A673 (cell line): ENCODE measurements around the gene GSE1. TPM values are rescaled to one million over a fixed set of nuclear protein-coding genes. Genes with fewer than 3 reads are reported as not detected.

Experiments used
- BruUV-seq: library from RNA; stranded (reverse); fragments of 400-500 nt; replicated peaks from 2 replicates; lab custom pipeline; 2021; lab: Mats Ljungman, UMichigan
- CTCF ChIA-PET: fragments of 300-600 bp; sonication (Branson Sonifier 250); formaldehyde crosslinking; loops from one replicate; lab custom pipeline; 2022; ENCODE audit warnings: antibody characterized with exemption; lab: Charles Lee
- POLR2A ChIA-PET: fragments of 300-600 bp; sonication (Branson Sonifier 250); formaldehyde crosslinking; loops from one replicate; lab custom pipeline; 2022; ENCODE audit warnings: antibody characterized with exemption; ENCODE audit not compliant: low non-redundant PET; lab: Charles Lee
- DNase-seq: peaks from one replicate; pipeline ENCODE4 v3.0.0-alpha.2; 2015; ENCODE audit warnings: low spot score
- H3K27ac ChIP-seq: fragments of 200-600 bp; sonication (generic); 2 replicates; pipeline ENCODE4 v1.5.1; 2016; ENCODE audit warnings: mixed run types, low read depth, mild to moderate bottlenecking, mixed read lengths, antibody characterized with exemption, low read length; ENCODE audit not compliant: poor library complexity, severe bottlenecking
- H3K27me3 ChIP-seq: fragments of 200-600 bp; sonication (generic); replicated peaks from 2 replicates; pipeline ENCODE4 v1.6.1; 2017; ENCODE audit warnings: mixed run types, low read depth, mild to moderate bottlenecking, mixed read lengths, antibody characterized with exemption, low read length; ENCODE audit not compliant: insufficient read depth, poor library complexity
- H3K36me3 ChIP-seq: fragments of 200-600 bp; sonication (generic); 2 replicates; pipeline ENCODE4 v1.6.1; 2016; ENCODE audit warnings: mixed run types, mild to moderate bottlenecking, mixed read lengths, antibody characterized with exemption, low read length; ENCODE audit not compliant: insufficient read depth, poor library complexity, severe bottlenecking
- H3K4me1 ChIP-seq: fragments of 200-600 bp; sonication (generic); 2 replicates; pipeline ENCODE4 v1.6.1; 2017; ENCODE audit warnings: mixed run types, mild to moderate bottlenecking, mixed read lengths, antibody characterized with exemption, low read length; ENCODE audit not compliant: insufficient read depth, poor library complexity, severe bottlenecking
- H3K4me3 ChIP-seq: fragments of 200-600 bp; sonication (generic); 2 replicates; pipeline ENCODE4 v1.5.1; 2016; ENCODE audit warnings: low read depth, mixed run types, mild to moderate bottlenecking, mixed read lengths, low read length; ENCODE audit not compliant: poor library complexity, severe bottlenecking
- H3K9me3 ChIP-seq: fragments of 200-600 bp; sonication (generic); 2 replicates; pipeline ENCODE4 v1.6.1; 2016; ENCODE audit warnings: mixed run types, low read depth, mild to moderate bottlenecking, mixed read lengths, antibody characterized with exemption, low read length; ENCODE audit not compliant: poor library complexity, severe bottlenecking
- EZH2 ChIP-seq: fragments of 200-600 bp; sonication (generic); IDR thresholded peaks from 2 replicates; pipeline ENCODE4 v1.6.1; 2017; ENCODE audit warnings: borderline replicate concordance, low read depth, mild to moderate bottlenecking, mixed read lengths, antibody characterized with exemption, low read length; ENCODE audit not compliant: poor library complexity, severe bottlenecking
- intact Hi-C: fragments of 100-400 bp; cut with micrococcal nuclease; formaldehyde crosslinking; loops from one replicate; pipeline ENCODE4 v1.10.0; 2022; ENCODE audit not compliant: unreplicated experiment
- total RNA-seq: library from RNA; stranded (reverse); gene quantifications from 2 replicates; pipeline ENCODE4 v1.2.3, GENCODE V29; 2021
- TF ChIP-seq, protein P1 (sequence below): fragments of 300-800, 200-600 bp; sonication (generic); conservative IDR thresholded peaks from 2 replicates; pipeline ENCODE4 v1.5.1; 2017; ENCODE audit warnings: low read depth, mild to moderate bottlenecking, antibody characterized with exemption, low read length, moderate library complexity, mixed read lengths

GSE1 gene
- total RNA-seq, 1 experiment from 2014 or later = 64.2 TPM

- TF ChIP-seq, protein P1, sequence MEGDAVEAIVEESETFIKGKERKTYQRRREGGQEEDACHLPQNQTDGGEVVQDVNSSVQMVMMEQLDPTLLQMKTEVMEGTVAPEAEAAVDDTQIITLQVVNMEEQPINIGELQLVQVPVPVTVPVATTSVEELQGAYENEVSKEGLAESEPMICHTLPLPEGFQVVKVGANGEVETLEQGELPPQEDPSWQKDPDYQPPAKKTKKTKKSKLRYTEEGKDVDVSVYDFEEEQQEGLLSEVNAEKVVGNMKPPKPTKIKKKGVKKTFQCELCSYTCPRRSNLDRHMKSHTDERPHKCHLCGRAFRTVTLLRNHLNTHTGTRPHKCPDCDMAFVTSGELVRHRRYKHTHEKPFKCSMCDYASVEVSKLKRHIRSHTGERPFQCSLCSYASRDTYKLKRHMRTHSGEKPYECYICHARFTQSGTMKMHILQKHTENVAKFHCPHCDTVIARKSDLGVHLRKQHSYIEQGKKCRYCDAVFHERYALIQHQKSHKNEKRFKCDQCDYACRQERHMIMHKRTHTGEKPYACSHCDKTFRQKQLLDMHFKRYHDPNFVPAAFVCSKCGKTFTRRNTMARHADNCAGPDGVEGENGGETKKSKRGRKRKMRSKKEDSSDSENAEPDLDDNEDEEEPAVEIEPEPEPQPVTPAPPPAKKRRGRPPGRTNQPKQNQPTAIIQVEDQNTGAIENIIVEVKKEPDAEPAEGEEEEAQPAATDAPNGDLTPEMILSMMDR = no peak
- TF ChIP-seq EZH2 = no peak
- no peaks in the 10 kb centered on the region for H3K36me3 ChIP-seq
- DNase-seq = no peak
- ChIA-PET POLR2A (no interaction called here), CTCF (interaction anchor here (1.4 kb wide), 1 partner anchor 40 kb away, joined by 4 read pairs; no protein-coding TSS in a partner anchor)
- BruUV-seq = no TSS peak
- no peak overlapping the region for H3K4me3 ChIP-seq
- intact Hi-C loops = loop anchor here (5.0 kb wide), 1 partner anchor 42 kb away; the partner anchor contains the start of gene GSE1
- H3K9me3 ChIP-seq = peaks cover 10% of the 10 kb centered on the region
- H3K4me1 ChIP-seq = peaks cover 48% of the 10 kb centered on the region
- peak overlapping the region; percentile 85 for H3K27ac ChIP-seq
- no peaks in the 10 kb centered on the region for H3K27me3 ChIP-seq
Measured at GRCh38 chr16:85570213-85570734, 42.8 kb upstream of the GSE1 start.

DNA sequence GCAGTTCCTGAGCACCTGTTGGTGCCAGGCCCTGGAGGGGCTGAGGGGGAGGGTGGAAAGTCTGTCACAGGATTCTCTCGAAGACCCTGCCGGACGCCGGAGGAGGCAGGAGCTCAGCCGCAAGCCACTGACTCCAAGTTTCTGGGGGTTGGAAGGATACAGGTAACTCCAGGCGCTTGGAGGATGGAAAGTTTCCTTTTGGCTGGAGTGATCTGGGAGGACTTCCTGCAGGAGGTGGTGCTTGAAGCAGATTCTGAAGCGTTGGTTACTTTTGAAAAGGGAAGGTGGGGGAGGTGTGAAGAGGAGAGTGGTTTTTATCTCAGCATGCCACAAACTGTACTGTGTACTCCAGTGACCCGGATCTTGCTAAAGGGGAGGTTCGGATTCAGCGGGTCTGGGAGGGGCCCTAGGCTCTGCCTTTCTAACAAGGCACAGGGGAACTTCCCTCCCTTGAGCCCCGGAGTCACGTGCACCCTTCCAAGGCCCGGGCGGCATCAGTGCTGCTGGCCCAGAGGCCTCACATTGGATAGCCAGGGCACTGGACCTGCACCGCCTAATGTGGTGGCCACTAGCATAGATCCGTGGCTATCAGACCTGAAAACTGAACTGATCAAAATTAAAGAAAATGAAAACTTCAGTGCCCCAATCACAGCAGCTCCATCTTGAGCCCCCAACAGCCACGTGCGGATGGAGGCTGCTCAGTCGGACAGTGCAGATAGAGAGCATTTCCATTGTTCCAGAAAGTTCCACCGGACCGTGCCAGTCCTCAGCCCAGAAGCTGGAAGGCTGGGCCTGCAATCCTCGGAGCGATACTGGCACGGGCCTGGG is 42.2 kb upstream of the GSE1 start:
- H3K4me1 ChIP-seq = peaks cover 52% of the 10 kb centered on the region
- CTCF ChIA-PET = no interaction called here
- intact Hi-C loops = loop anchor here (5.0 kb wide), 1 partner anchor 41 kb away; the partner anchor contains the start of gene GSE1

GRCh38 chr16:85571563-85571812 is 41.6 kb upstream of the GSE1 start:
- ChIA-PET POLR2A (no interaction called here), CTCF (no interaction called here)
- no peak overlapping the region for H3K4me3 ChIP-seq
- H3K36me3 ChIP-seq = no peaks in the 10 kb centered on the region
- no TSS peak for BruUV-seq
- H3K27me3 ChIP-seq = no peaks in the 10 kb centered on the region
- H3K4me1 ChIP-seq = peaks cover 52% of the 10 kb centered on the region
- intact Hi-C loops = loop anchor here (5.0 kb wide), 1 partner anchor 41 kb away; the partner anchor contains the start of gene GSE1
- TF ChIP-seq, protein P1 = no peak
- TF ChIP-seq EZH2 = no peak
- DNase-seq = no peak
- H3K27ac ChIP-seq = no peak overlapping the region
- H3K9me3 ChIP-seq = peaks cover 10% of the 10 kb centered on the region

More for the DNA sequence above, 42.2 kb upstream of the GSE1 start:
- no peaks in the 10 kb centered on the region for H3K36me3 ChIP-seq
- TF ChIP-seq, protein P1 = no peak
- TF ChIP-seq EZH2 = no peak
- POLR2A ChIA-PET = no interaction called here
- BruUV-seq = no TSS peak
- peaks cover 10% of the 10 kb centered on the region for H3K9me3 ChIP-seq
- peak overlapping the region; percentile 85 for H3K27ac ChIP-seq
- DNase-seq = no peak
- no peak overlapping the region for H3K4me3 ChIP-seq
- no peaks in the 10 kb centered on the region for H3K27me3 ChIP-seq
